ENCODE measurements around the gene TBCEL. TPM values are rescaled to one million over a fixed set of nuclear protein-coding genes. Genes with fewer than 3 reads are reported as not detected.

Gene TBCEL
- total RNA-seq, 4 donors from 2014 or later: 3.9 to 28.6 (median 7.4) TPM

- WGBS, 2 donors: 64 to 68% methylated on average over 4 of the region's 4 CpGs
- no peaks in the 10 kb centered on the region for H3K9me3 ChIP-seq
- DNase-seq: no peak
- H3K4me1 ChIP-seq: no peaks in the 10 kb centered on the region
- no peak overlapping the region for H3K4me3 ChIP-seq
- H3K27me3 ChIP-seq: no peaks in the 10 kb centered on the region
- H3K36me3 ChIP-seq: no peaks in the 10 kb centered on the region
- intact Hi-C loops (cut with DNase I): no loop called here
- TF ChIP-seq POLR2A (IDR thresholded peaks at IDR 0.05) (no peak), CTCF (IDR thresholded peaks at IDR 0.05) (no peak)
- H3K27ac ChIP-seq: no peak overlapping the region
Observed at GRCh38 chr11:121035169-121035755, 11.4 kb downstream of the TBCEL start.

GRCh38 chr11:121035780-121036179 lies 11.9 kb downstream of the TBCEL start:
- 53 to 70% methylated on average over 3 of the region's 3 CpGs for WGBS, 2 donors
- no peak overlapping the region for H3K4me3 ChIP-seq
- intact Hi-C loops (cut with DNase I): no loop called here
- H3K27ac ChIP-seq: no peak overlapping the region
- no peaks in the 10 kb centered on the region for H3K4me1 ChIP-seq
- H3K27me3 ChIP-seq: no peaks in the 10 kb centered on the region
- no peak for TF ChIP-seq CTCF (IDR thresholded peaks at IDR 0.05)
- TF ChIP-seq POLR2A (IDR thresholded peaks at IDR 0.05): no peak
- DNase-seq: no peak
- no peaks in the 10 kb centered on the region for H3K9me3 ChIP-seq
- H3K36me3 ChIP-seq: no peaks in the 10 kb centered on the region

- Histone ChIP-seq H3K4me3 (no peak overlapping the region), H3K9me3 (no peaks in the 10 kb centered on the region), H3K27me3 (no peaks in the 10 kb centered on the region), H3K36me3 (no peaks in the 10 kb centered on the region), H3K4me1 (no peaks in the 10 kb centered on the region), H3K27ac (no peak overlapping the region)
- WGBS, 2 donors: 74 to 83% methylated on average over 1 of the region's 1 CpG
- intact Hi-C loops (cut with DNase I): no loop called here
- TF ChIP-seq POLR2A (IDR thresholded peaks at IDR 0.05) (no peak), CTCF (IDR thresholded peaks at IDR 0.05) (no peak)
- no peak for DNase-seq
Observed at GRCh38 chr11:121037016-121037415, 13.1 kb downstream of the TBCEL start.

GRCh38 chr11:121038648-121039409 lies 14.9 kb downstream of the TBCEL start:
- 93 to 94% methylated on average over 5 of the region's 5 CpGs for WGBS, 2 donors
- H3K36me3 ChIP-seq: no peaks in the 10 kb centered on the region
- no peak for TF ChIP-seq POLR2A (IDR thresholded peaks at IDR 0.05)
- no peak for TF ChIP-seq CTCF (IDR thresholded peaks at IDR 0.05)
- H3K27me3 ChIP-seq: no peaks in the 10 kb centered on the region
- no peak overlapping the region for H3K4me3 ChIP-seq
- H3K4me1 ChIP-seq: no peaks in the 10 kb centered on the region
- intact Hi-C loops (cut with DNase I): no loop called here
- no peak for DNase-seq
- H3K9me3 ChIP-seq: no peaks in the 10 kb centered on the region
- no peak overlapping the region for H3K27ac ChIP-seq

GRCh38 chr11:121039971-121040613 lies 16.2 kb downstream of the TBCEL start:
- H3K4me1 ChIP-seq: no peaks in the 10 kb centered on the region
- 82 to 93% methylated on average over 1 of the region's 1 CpG for WGBS, 2 donors
- no peaks in the 10 kb centered on the region for H3K27me3 ChIP-seq

More at GRCh38 chr11:121039971-121040613, 16.2 kb downstream of the TBCEL start:
- no peak for TF ChIP-seq POLR2A (IDR thresholded peaks at IDR 0.05)
- TF ChIP-seq CTCF (IDR thresholded peaks at IDR 0.05): no peak
- H3K27ac ChIP-seq: no peak overlapping the region
- no peaks in the 10 kb centered on the region for H3K36me3 ChIP-seq
- H3K9me3 ChIP-seq: no peaks in the 10 kb centered on the region
- no peak for DNase-seq
- intact Hi-C loops (cut with DNase I): no loop called here
- H3K4me3 ChIP-seq: no peak overlapping the region
